GM23248 (cell line): ENCODE data around the gene CFAP73. TPM values are rescaled to one million over a fixed set of nuclear protein-coding genes. Genes with fewer than 3 reads are reported as not detected.

Experiments
- DNase-seq: peaks from one replicate; pipeline ENCODE4 v3.0.0-alpha.2; 2015
- H2AFZ ChIP-seq: fragments of 200-600 bp; sonication (generic); 2 replicates; pipeline ENCODE4 v1.6.1; 2016; ENCODE audit warnings: antibody characterized with exemption
- H3F3A ChIP-seq: fragments of 200-600 bp; sonication (generic); 2 replicates; pipeline ENCODE4 v1.6.1; 2016; ENCODE audit warnings: mild to moderate bottlenecking, antibody characterized with exemption, mixed run types; ENCODE audit not compliant: insufficient read depth
- H3K27ac ChIP-seq: fragments of 200-600 bp; sonication (generic); 2 replicates; pipeline ENCODE4 v1.5.1; 2016; ENCODE audit warnings: mild to moderate bottlenecking
- H3K27me3 ChIP-seq: fragments of 200-600 bp; sonication (generic); replicated peaks from 2 replicates; pipeline ENCODE4 v1.6.1; 2016; ENCODE audit warnings: mild to moderate bottlenecking; ENCODE audit not compliant: insufficient read depth
- H3K36me3 ChIP-seq: fragments of 200-600 bp; sonication (generic); 2 replicates; pipeline ENCODE4 v1.6.1; 2016; ENCODE audit warnings: low read depth, mild to moderate bottlenecking
- H3K4me1 ChIP-seq: fragments of 200-600 bp; sonication (generic); 2 replicates; pipeline ENCODE4 v1.6.1; 2016; ENCODE audit warnings: mild to moderate bottlenecking; ENCODE audit not compliant: insufficient read depth
- H3K4me2 ChIP-seq: fragments of 200-600 bp; sonication (generic); one replicate; pipeline ENCODE4 v1.6.1; 2016; ENCODE audit warnings: mild to moderate bottlenecking; ENCODE audit not compliant: unreplicated experiment
- H3K4me3 ChIP-seq: fragments of 200-600 bp; sonication (generic); 2 replicates; pipeline ENCODE4 v1.5.1; 2016; ENCODE audit warnings: mild to moderate bottlenecking
- H3K79me2 ChIP-seq: fragments of 200-600 bp; sonication (generic); 2 replicates; pipeline ENCODE4 v1.6.1; 2016; ENCODE audit warnings: mild to moderate bottlenecking; ENCODE audit not compliant: insufficient read depth
- H3K9ac ChIP-seq: fragments of 200-600 bp; sonication (generic); 2 replicates; pipeline ENCODE4 v1.6.1; 2016; ENCODE audit warnings: mild to moderate bottlenecking
- H3K9me2 ChIP-seq: fragments of 200-600 bp; sonication (generic); 2 replicates; pipeline ENCODE4 v1.6.1; 2016; ENCODE audit warnings: mixed run types, mild to moderate bottlenecking, moderate library complexity; ENCODE audit not compliant: insufficient read depth
- H3K9me3 ChIP-seq: fragments of 200-600 bp; sonication (generic); one replicate; pipeline ENCODE4 v1.6.1; 2017; ENCODE audit warnings: low read depth
- H4K20me1 ChIP-seq: fragments of 200-600 bp; sonication (generic); 2 replicates; pipeline ENCODE4 v1.6.0; 2016; ENCODE audit not compliant: insufficient read depth
- EZH2 ChIP-seq: fragments of 200-600 bp; sonication (generic); IDR thresholded peaks from 2 replicates; pipeline ENCODE4 v1.6.1; 2018; ENCODE audit warnings: antibody characterized with exemption, mild to moderate bottlenecking; ENCODE audit not compliant: insufficient read depth, poor library complexity, severe bottlenecking
- EZH2phosphoT487 ChIP-seq: fragments of 200-600 bp; sonication (generic); IDR thresholded peaks from 2 replicates; pipeline ENCODE4 v1.6.1; 2018; ENCODE audit warnings: antibody characterized with exemption, moderate library complexity, mild to moderate bottlenecking, low read depth; ENCODE audit not compliant: insufficient read depth
- WGBS, 2 experiments: methylation state at CpG; one replicate each; pipeline ENCODE4 v1.1.6; 2015 to 2017; ENCODE audit warnings: low lambda C conversion rate in 2 of 2, low coverage in 1 of 2; ENCODE audit errors: missing lambda C conversion rate in 2 of 2; 5-methylcytosine and 5-hydroxymethylcytosine counted together
- in situ Hi-C: fragments of 300-500 bp; cut with MboI; formaldehyde crosslinking; loops from 2 replicates; pipeline ENCODE4 v1.15.0; 2020
- polyA plus RNA-seq: library from polyadenylated mRNA; unstranded; fragments of >200 nt; fragmentation: Nextera tagmentation; extraction: Ambion mirVana; gene quantifications from 2 replicates; pipeline ENCODE4 v1.2.1, GENCODE V29; 2016
- total RNA-seq: library from RNA; depleted of rRNA; stranded (reverse); fragments of >200 nt; shearing (Covaris generic); gene quantifications from 2 replicates; pipeline ENCODE4 v1.2.3, GENCODE V29; 2014

Gene CFAP73
- total and polyA plus RNA-seq, 2 experiments from 2014 or later, result not detected

- no peak overlapping the region for H2AFZ ChIP-seq
- no peaks in the 10 kb centered on the region for H3K9me2 ChIP-seq
- no peak overlapping the region for H3K27ac ChIP-seq
- H3K27me3 ChIP-seq, result no peaks in the 10 kb centered on the region
- peaks cover 25% of the 10 kb centered on the region for H3K36me3 ChIP-seq
- 86 to 93% methylated on average over 6 to 13 of the region's 14 CpGs for WGBS, 2 experiments
- TF ChIP-seq EZH2 (no peak), EZH2phosphoT487 (no peak)
- H3F3A ChIP-seq, result no peaks in the 10 kb centered on the region
- no peaks in the 10 kb centered on the region for H4K20me1 ChIP-seq
- DNase-seq, result no peak
- no peak overlapping the region for H3K4me3 ChIP-seq
- H3K79me2 ChIP-seq, result peaks cover 40% of the 10 kb centered on the region
- H3K9ac ChIP-seq, result no peak overlapping the region
- H3K9me3 ChIP-seq, result no peaks in the 10 kb centered on the region
- in situ Hi-C loops, result loop anchor here (10.0 kb wide), 1 partner anchor 134 kb away; no protein-coding TSS in a partner anchor
- no peaks in the 10 kb centered on the region; the same call in 1 of the 2 replicates for H3K4me1 ChIP-seq
- H3K4me2 ChIP-seq, result no peak overlapping the region
These were observed 29.5 kb downstream of the CFAP73 start for GRCh38 chr12:113179023-113179422.

DNA sequence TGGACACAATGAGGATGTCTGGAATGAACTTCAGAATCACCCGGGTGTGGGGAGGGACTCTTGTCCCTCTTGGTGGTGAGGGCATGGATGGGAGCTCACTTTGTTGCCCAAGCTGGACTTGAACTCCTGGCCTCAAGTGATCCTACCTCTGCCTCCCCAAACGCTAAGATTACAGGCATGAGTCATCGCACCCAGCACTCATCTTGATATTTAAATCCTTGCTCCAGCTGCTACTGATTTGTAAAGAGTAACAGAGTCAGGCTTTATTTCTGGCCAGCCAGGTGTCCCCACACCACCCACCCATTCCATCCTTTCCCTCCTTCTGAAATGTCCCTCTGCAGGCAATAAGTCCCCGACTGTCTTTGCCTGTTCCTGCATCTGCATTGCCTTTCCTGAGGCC, 30.8 kb downstream of the CFAP73 start:
- Histone ChIP-seq H3K9me2 (no peaks in the 10 kb centered on the region), H3K4me3 (no peak overlapping the region), H3K9ac (no peak overlapping the region), H3K4me1 (no peaks in the 10 kb centered on the region; the same call in 1 of the 2 replicates), H3K27ac (no peak overlapping the region), H4K20me1 (no peaks in the 10 kb centered on the region), H2AFZ (no peak overlapping the region), H3K4me2 (no peak overlapping the region), H3K9me3 (no peaks in the 10 kb centered on the region), H3K36me3 (peaks cover 23% of the 10 kb centered on the region), H3F3A (no peaks in the 10 kb centered on the region), H3K79me2 (peaks cover 43% of the 10 kb centered on the region), H3K27me3 (no peaks in the 10 kb centered on the region)
- WGBS, 2 experiments, result 58 to 60% methylated on average over 4 of the region's 4 CpGs
- in situ Hi-C loops, result no loop called here
- TF ChIP-seq EZH2phosphoT487, result no peak
- DNase-seq, result no peak

- no peaks in the 10 kb centered on the region for H4K20me1 ChIP-seq
- TF ChIP-seq EZH2phosphoT487 (no peak), EZH2 (no peak)
- H3K79me2 ChIP-seq, result peaks cover 55% of the 10 kb centered on the region
- no peaks in the 10 kb centered on the region for H3K9me3 ChIP-seq
- H3K9me2 ChIP-seq, result no peaks in the 10 kb centered on the region
- H3K9ac ChIP-seq, result no peak overlapping the region
- no peak overlapping the region for H3K4me2 ChIP-seq
- WGBS, 2 experiments, result 98 to 100% methylated on average over 3 of the region's 3 CpGs
- peaks cover 3% of the 10 kb centered on the region; the same call in 1 of the 2 replicates for H3K4me1 ChIP-seq
- no peak overlapping the region for H3K27ac ChIP-seq
- H3K36me3 ChIP-seq, result peaks cover 18% of the 10 kb centered on the region
- in situ Hi-C loops, result no loop called here
- DNase-seq, result no peak
- H3K27me3 ChIP-seq, result no peaks in the 10 kb centered on the region
- H3K4me3 ChIP-seq, result no peak overlapping the region
- H3F3A ChIP-seq, result no peaks in the 10 kb centered on the region
- no peak overlapping the region for H2AFZ ChIP-seq
These were observed 32.5 kb downstream of the CFAP73 start for GRCh38 chr12:113181975-113182374.

DNA sequence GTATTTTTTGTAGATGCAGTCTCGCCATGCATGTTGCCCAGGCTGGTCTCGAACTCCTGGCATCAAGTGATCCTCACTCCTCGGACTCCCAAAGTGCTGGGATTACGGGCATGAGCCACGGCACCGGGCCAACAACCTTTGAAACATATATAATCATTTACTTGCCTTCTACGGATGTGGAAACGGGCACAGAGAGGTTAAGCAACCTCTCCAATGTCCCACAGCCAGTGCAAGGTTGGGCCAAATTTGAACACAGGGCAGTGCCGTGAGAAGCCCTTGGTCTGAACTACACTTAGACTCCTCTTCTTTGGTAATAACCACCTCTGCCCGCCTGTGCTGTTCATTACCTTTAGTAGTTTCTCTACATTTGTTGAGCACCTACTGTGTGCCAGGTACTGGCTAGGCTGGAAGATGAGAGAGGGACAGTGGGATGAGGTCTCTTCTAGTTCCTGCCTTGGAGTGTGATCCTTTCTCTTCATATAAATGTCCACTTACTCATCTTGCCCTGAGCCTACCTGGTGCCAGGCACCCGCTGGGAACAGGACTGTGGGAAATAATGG, 33.6 kb downstream of the CFAP73 start:
- TF ChIP-seq EZH2 (no peak), EZH2phosphoT487 (no peak)
- no peak for DNase-seq
- no peak overlapping the region for H2AFZ ChIP-seq
- peaks cover 3% of the 10 kb centered on the region; the same call in 1 of the 2 replicates for H3K4me1 ChIP-seq
- WGBS, 2 experiments, result 94% methylated on average over 11 of the region's 11 CpGs
- H3K9me3 ChIP-seq, result no peaks in the 10 kb centered on the region
- no peaks in the 10 kb centered on the region for H3K9me2 ChIP-seq
- H3K36me3 ChIP-seq, result peaks cover 6% of the 10 kb centered on the region; the same call in 1 of the 2 replicates
- no peak overlapping the region for H3K4me3 ChIP-seq
- no peaks in the 10 kb centered on the region for H4K20me1 ChIP-seq
- no peaks in the 10 kb centered on the region for H3F3A ChIP-seq
- no peaks in the 10 kb centered on the region for H3K27me3 ChIP-seq
- peak overlapping the region; percentile 97; the same call in 1 of the 2 replicates for H3K9ac ChIP-seq
- H3K27ac ChIP-seq, result no peak overlapping the region
- in situ Hi-C loops, result no loop called here
- H3K79me2 ChIP-seq, result peaks cover 55% of the 10 kb centered on the region
- no peak overlapping the region for H3K4me2 ChIP-seq
